GM23338 (cell line): Measurements from ENCODE around the gene DNAJC16. TPM values are rescaled to one million over a fixed set of nuclear protein-coding genes. Genes with fewer than 3 reads are reported as not detected.

Experiments used
- ATAC-seq: fragments of 200-7000 bp; cut with Tn5 transposase; 3 replicates; pipeline ENCODE4 v1.9.1; 2020
- DNase-seq: peaks from one replicate; pipeline ENCODE4 v3.0.0-alpha.2; 2015; ENCODE audit warnings: low spot score
- H2AFZ ChIP-seq: fragments of 200-600 bp; sonication (generic); 2 replicates; pipeline ENCODE4 v1.8.0; 2016; ENCODE audit warnings: antibody characterized with exemption, mild to moderate bottlenecking, moderate library complexity
- H3F3A ChIP-seq: fragments of 200-600 bp; sonication (generic); replicated peaks from 2 replicates; pipeline ENCODE4 v1.8.0; 2017; ENCODE audit warnings: antibody characterized with exemption, mixed run types, low read depth
- H3K27ac ChIP-seq: fragments of 200-600 bp; sonication (generic); 2 replicates; pipeline ENCODE4 v1.6.1; 2016; ENCODE audit warnings: low read depth
- H3K27me3 ChIP-seq: fragments of 200-600 bp; sonication (generic); 2 replicates; pipeline ENCODE4 v1.8.0; 2016; ENCODE audit warnings: mild to moderate bottlenecking, mixed run types, moderate library complexity; ENCODE audit not compliant: insufficient read depth
- H3K36me3 ChIP-seq: fragments of 200-600 bp; sonication (generic); 2 replicates; pipeline ENCODE4 v1.8.0; 2016; ENCODE audit warnings: mild to moderate bottlenecking; ENCODE audit not compliant: insufficient read depth
- H3K4me1 ChIP-seq: fragments of 200-600 bp; sonication (generic); 2 replicates; pipeline ENCODE4 v1.8.0; 2016; ENCODE audit warnings: mild to moderate bottlenecking, moderate library complexity; ENCODE audit not compliant: insufficient read depth
- H3K4me2 ChIP-seq: fragments of 200-600 bp; sonication (generic); 2 replicates; pipeline ENCODE4 v1.7.1; 2017; ENCODE audit warnings: mixed run types
- H3K4me3 ChIP-seq: fragments of 200-600 bp; sonication (generic); 2 replicates; pipeline ENCODE4 v1.6.1; 2016; ENCODE audit warnings: mixed run types
- H3K79me2 ChIP-seq: fragments of 200-600 bp; sonication (generic); replicated peaks from 2 replicates; pipeline ENCODE4 v1.8.0; 2017; ENCODE audit warnings: mild to moderate bottlenecking; ENCODE audit not compliant: insufficient read depth
- H3K9me2 ChIP-seq: fragments of 200-600 bp; sonication (generic); 2 replicates; pipeline ENCODE4 v1.8.0; 2017; ENCODE audit not compliant: insufficient read depth
- H4K20me1 ChIP-seq: fragments of 200-600 bp; sonication (generic); replicated peaks from 2 replicates; pipeline ENCODE4 v1.8.0; 2017; ENCODE audit warnings: mild to moderate bottlenecking; ENCODE audit not compliant: insufficient read depth
- H3K27ac Mint-ChIP-seq: 2 replicates; pipeline ENCODE4 v1.8.0; 2020; ENCODE audit warnings: inconsistent platforms, mild to moderate bottlenecking, moderate library complexity, mixed read lengths
- H3K27me3 Mint-ChIP-seq: 3 replicates; pipeline ENCODE4 v1.8.0; 2022; ENCODE audit warnings: low read depth, mild to moderate bottlenecking, moderate library complexity, mixed read lengths, inconsistent platforms; ENCODE audit not compliant: insufficient read depth, poor library complexity
- H3K36me3 Mint-ChIP-seq: 3 replicates; pipeline ENCODE4 v1.8.0; 2021; ENCODE audit warnings: low read depth, mild to moderate bottlenecking, inconsistent platforms, moderate library complexity, mixed read lengths
- H3K4me1 Mint-ChIP-seq: 3 replicates; pipeline ENCODE4 v1.8.0; 2020; ENCODE audit warnings: mild to moderate bottlenecking, inconsistent platforms, mixed read lengths
- H3K4me3 Mint-ChIP-seq: 3 replicates; pipeline ENCODE4 v1.8.0; 2021; ENCODE audit warnings: moderate library complexity, mild to moderate bottlenecking, inconsistent platforms, mixed read lengths
- H3K9me3 Mint-ChIP-seq: 3 replicates; pipeline ENCODE4 v1.8.0; 2020; ENCODE audit warnings: moderate library complexity, mild to moderate bottlenecking, inconsistent platforms, mixed read lengths
- CREB1 ChIP-seq: fragments of 250-450 bp; sonication (Bioruptor Pico); IDR thresholded peaks from 2 replicates; pipeline ENCODE4 v1.5.0; 2020; ENCODE audit warnings: low read depth, mild to moderate bottlenecking, moderate library complexity
- EZH2 ChIP-seq: fragments of 200-600 bp; sonication (generic); IDR thresholded peaks from one replicate; pipeline ENCODE4 v1.8.0; 2017; ENCODE audit warnings: antibody characterized with exemption, mild to moderate bottlenecking, low read depth; ENCODE audit not compliant: unreplicated experiment
- EZH2phosphoT487 ChIP-seq: fragments of 200-600 bp; sonication (generic); IDR thresholded peaks from one replicate; pipeline ENCODE4 v1.8.1; 2018; ENCODE audit warnings: antibody characterized with exemption; ENCODE audit not compliant: unreplicated experiment
- JUNB ChIP-seq: IDR thresholded peaks from one replicate; pipeline ENCODE4 v1.6.1; 2016; ENCODE audit warnings: antibody characterized with exemption; ENCODE audit not compliant: unreplicated experiment
- NANOG ChIP-seq: IDR thresholded peaks from 2 replicates; pipeline ENCODE4 v1.6.1; 2016; ENCODE audit warnings: antibody characterized with exemption, borderline replicate concordance
- POLR2AphosphoS5 ChIP-seq: IDR thresholded peaks from 2 replicates; pipeline ENCODE4 v1.6.1; 2016; ENCODE audit warnings: antibody characterized with exemption, low read depth
- ZNF114 ChIP-seq: fragments of 250-450 bp; sonication (Bioruptor Pico); IDR thresholded peaks from 2 replicates; pipeline ENCODE4 v1.5.0; 2020; ENCODE audit warnings: mild to moderate bottlenecking, moderate library complexity
- ZNF331 ChIP-seq: fragments of 250-450 bp; sonication (Bioruptor Pico); IDR thresholded peaks from 2 replicates; pipeline ENCODE4 v1.5.0; 2020; ENCODE audit warnings: low read depth, mild to moderate bottlenecking, moderate library complexity
- polyA plus RNA-seq: library from polyadenylated mRNA; unstranded; fragments of >200 nt; fragmentation: Nextera tagmentation; extraction: Ambion mirVana; gene quantifications from 2 replicates; pipeline ENCODE4 v1.2.1, GENCODE V29; 2016
- total RNA-seq: library from RNA; depleted of rRNA; stranded (reverse); fragments of >200 nt; shearing (Covaris generic); gene quantifications from 2 replicates; pipeline ENCODE4 v1.2.3, GENCODE V29; 2014
- TF ChIP-seq, protein P1 (sequence below): IDR thresholded peaks from one replicate; pipeline ENCODE4 v1.6.1; 2018; ENCODE audit warnings: antibody characterized with exemption; ENCODE audit not compliant: unreplicated experiment
- TF ChIP-seq, protein P2 (sequence below): fragments of 250-450 bp; sonication (Bioruptor Pico); IDR thresholded peaks from 2 replicates; pipeline ENCODE4 v1.5.0; 2020; ENCODE audit warnings: mild to moderate bottlenecking, moderate library complexity

DNAJC16 gene
- total and polyA plus RNA-seq, 2 experiments from 2014 or later: 6.3 to 18.0 TPM

DNA sequence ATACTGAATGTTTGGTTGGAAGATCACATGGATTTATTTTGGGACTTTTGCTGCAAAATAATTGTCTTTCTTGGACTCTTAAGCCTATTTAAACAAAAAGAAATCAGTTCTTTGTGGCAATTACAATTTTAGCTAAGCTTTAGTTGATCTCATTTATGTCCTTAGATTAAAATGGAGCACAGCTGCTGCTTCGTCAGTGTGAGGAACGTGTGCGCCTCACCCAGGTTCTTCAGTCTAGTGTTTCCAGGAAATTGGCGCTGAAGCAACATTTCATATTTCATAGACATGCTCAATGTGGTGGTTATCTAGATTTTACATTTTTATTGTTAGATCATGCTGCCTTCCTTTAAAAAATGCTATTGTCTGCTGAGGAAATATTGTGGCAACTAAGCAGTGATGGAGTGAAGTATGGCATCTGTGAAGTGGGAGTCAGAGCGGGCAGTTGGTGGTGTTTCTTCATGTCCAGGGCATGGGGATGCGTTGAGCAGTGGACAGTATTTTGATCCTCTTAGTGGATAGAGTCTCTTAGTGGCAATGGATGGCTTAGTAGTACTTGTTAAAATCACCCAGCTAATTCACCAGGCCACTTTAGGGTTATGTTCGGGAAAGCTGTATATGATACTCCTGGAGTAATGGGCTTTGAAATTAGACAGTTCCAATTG lies 96.2 kb downstream of the DNAJC16 start (continued):
- TF ChIP-seq POLR2AphosphoS5 (no peak), JUNB (no peak)
- TF ChIP-seq, protein P1, sequence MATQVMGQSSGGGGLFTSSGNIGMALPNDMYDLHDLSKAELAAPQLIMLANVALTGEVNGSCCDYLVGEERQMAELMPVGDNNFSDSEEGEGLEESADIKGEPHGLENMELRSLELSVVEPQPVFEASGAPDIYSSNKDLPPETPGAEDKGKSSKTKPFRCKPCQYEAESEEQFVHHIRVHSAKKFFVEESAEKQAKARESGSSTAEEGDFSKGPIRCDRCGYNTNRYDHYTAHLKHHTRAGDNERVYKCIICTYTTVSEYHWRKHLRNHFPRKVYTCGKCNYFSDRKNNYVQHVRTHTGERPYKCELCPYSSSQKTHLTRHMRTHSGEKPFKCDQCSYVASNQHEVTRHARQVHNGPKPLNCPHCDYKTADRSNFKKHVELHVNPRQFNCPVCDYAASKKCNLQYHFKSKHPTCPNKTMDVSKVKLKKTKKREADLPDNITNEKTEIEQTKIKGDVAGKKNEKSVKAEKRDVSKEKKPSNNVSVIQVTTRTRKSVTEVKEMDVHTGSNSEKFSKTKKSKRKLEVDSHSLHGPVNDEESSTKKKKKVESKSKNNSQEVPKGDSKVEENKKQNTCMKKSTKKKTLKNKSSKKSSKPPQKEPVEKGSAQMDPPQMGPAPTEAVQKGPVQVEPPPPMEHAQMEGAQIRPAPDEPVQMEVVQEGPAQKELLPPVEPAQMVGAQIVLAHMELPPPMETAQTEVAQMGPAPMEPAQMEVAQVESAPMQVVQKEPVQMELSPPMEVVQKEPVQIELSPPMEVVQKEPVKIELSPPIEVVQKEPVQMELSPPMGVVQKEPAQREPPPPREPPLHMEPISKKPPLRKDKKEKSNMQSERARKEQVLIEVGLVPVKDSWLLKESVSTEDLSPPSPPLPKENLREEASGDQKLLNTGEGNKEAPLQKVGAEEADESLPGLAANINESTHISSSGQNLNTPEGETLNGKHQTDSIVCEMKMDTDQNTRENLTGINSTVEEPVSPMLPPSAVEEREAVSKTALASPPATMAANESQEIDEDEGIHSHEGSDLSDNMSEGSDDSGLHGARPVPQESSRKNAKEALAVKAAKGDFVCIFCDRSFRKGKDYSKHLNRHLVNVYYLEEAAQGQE: no peak

DNA sequence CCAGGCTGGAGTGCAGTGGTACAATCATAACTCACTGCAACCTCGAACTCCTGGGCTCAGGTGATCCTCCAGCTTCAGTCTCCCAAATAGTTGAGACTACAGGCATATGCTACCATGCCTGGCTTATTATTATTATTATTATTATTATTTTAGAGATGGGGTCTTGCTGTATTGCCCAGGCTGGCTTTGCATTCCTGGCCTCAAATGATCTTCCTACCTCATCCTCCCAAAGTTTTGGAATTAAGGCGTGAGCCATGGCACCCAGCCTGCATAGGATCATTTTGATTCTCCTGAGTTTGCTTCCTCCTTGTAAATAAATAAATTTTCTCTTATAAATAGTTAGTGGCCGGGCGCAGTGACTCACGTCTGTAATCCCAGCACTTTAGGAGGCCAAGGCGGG lies 96.8 kb downstream of the DNAJC16 start:
- H3K27ac ChIP-seq: peak overlapping the region; percentile 56; the same call in 1 of the 2 replicates
- H3K4me3 ChIP-seq: no peak overlapping the region
- H2AFZ ChIP-seq: no peak overlapping the region
- peaks cover 100% of the 10 kb centered on the region for H3K79me2 ChIP-seq
- TF ChIP-seq EZH2 (no peak), EZH2phosphoT487 (no peak), NANOG (no peak), CREB1 (CRISPR knock-in tag) (no peak), POLR2AphosphoS5 (no peak), ZNF331 (CRISPR knock-in tag) (no peak), JUNB (no peak), ZNF114 (CRISPR knock-in tag) (no peak)
- TF ChIP-seq, protein P2, sequence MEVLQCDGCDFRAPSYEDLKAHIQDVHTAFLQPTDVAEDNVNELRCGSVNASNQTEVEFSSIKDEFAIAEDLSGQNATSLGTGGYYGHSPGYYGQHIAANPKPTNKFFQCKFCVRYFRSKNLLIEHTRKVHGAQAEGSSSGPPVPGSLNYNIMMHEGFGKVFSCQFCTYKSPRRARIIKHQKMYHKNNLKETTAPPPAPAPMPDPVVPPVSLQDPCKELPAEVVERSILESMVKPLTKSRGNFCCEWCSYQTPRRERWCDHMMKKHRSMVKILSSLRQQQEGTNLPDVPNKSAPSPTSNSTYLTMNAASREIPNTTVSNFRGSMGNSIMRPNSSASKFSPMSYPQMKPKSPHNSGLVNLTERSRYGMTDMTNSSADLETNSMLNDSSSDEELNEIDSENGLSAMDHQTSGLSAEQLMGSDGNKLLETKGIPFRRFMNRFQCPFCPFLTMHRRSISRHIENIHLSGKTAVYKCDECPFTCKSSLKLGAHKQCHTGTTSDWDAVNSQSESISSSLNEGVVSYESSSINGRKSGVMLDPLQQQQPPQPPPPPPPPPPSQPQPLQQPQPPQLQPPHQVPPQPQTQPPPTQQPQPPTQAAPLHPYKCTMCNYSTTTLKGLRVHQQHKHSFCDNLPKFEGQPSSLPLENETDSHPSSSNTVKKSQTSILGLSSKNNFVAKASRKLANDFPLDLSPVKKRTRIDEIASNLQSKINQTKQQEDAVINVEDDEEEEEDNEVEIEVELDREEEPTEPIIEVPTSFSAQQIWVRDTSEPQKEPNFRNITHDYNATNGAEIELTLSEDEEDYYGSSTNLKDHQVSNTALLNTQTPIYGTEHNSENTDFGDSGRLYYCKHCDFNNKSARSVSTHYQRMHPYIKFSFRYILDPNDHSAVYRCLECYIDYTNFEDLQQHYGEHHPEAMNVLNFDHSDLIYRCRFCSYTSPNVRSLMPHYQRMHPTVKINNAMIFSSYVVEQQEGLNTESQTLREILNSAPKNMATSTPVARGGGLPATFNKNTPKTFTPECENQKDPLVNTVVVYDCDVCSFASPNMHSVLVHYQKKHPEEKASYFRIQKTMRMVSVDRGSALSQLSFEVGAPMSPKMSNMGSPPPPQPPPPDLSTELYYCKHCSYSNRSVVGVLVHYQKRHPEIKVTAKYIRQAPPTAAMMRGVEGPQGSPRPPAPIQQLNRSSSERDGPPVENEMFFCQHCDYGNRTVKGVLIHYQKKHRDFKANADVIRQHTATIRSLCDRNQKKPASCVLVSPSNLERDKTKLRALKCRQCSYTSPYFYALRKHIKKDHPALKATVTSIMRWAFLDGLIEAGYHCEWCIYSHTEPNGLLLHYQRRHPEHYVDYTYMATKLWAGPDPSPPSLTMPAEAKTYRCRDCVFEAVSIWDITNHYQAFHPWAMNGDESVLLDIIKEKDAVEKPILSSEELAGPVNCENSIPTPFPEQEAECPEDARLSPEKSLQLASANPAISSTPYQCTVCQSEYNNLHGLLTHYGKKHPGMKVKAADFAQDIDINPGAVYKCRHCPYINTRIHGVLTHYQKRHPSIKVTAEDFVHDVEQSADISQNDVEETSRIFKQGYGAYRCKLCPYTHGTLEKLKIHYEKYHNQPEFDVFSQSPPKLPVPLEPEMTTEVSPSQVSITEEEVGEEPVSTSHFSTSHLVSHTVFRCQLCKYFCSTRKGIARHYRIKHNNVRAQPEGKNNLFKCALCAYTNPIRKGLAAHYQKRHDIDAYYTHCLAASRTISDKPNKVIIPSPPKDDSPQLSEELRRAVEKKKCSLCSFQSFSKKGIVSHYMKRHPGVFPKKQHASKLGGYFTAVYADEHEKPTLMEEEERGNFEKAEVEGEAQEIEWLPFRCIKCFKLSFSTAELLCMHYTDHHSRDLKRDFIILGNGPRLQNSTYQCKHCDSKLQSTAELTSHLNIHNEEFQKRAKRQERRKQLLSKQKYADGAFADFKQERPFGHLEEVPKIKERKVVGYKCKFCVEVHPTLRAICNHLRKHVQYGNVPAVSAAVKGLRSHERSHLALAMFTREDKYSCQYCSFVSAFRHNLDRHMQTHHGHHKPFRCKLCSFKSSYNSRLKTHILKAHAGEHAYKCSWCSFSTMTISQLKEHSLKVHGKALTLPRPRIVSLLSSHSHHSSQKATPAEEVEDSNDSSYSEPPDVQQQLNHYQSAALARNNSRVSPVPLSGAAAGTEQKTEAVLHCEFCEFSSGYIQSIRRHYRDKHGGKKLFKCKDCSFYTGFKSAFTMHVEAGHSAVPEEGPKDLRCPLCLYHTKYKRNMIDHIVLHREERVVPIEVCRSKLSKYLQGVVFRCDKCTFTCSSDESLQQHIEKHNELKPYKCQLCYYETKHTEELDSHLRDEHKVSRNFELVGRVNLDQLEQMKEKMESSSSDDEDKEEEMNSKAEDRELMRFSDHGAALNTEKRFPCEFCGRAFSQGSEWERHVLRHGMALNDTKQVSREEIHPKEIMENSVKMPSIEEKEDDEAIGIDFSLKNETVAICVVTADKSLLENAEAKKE: no peak
- TF ChIP-seq, protein P1: no peak
- peaks cover 4% of the 10 kb centered on the region for H3K27me3 Mint-ChIP-seq
- DNase-seq (no peak), ATAC-seq (no peak)
- H4K20me1 ChIP-seq: peaks cover 64% of the 10 kb centered on the region
- no peaks in the 10 kb centered on the region for H3K9me2 ChIP-seq
- H3K4me3 Mint-ChIP-seq: no peak overlapping the region
- peaks cover 20% of the 10 kb centered on the region for H3K36me3 ChIP-seq
- H3F3A ChIP-seq: no peaks in the 10 kb centered on the region
- peaks cover 16% of the 10 kb centered on the region; the same call in 1 of the 2 replicates for H3K4me1 ChIP-seq
- peaks cover 16% of the 10 kb centered on the region for H3K4me1 Mint-ChIP-seq
- no peaks in the 10 kb centered on the region for H3K9me3 Mint-ChIP-seq
- H3K4me2 ChIP-seq: no peak overlapping the region
- no peak overlapping the region for H3K27ac Mint-ChIP-seq
- no peaks in the 10 kb centered on the region for H3K27me3 ChIP-seq
- peaks cover 25% of the 10 kb centered on the region for H3K36me3 Mint-ChIP-seq
